HG03095 (cell line): Measurements from ENCODE around the gene HIBADH.
"Not testable (repeated sequence)": the region's sequence is repeated elsewhere in the genome, so short reads cannot be mapped to it uniquely, and the experiment has no call there.

Experiments
- ATAC-seq: cut with Tn5 transposase; IDR thresholded peaks from one replicate; pipeline ENCODE4 v1.9.1; 2021; ENCODE audit warnings: moderate library complexity; ENCODE audit not compliant: unreplicated experiment

Gene HIBADH

DNA sequence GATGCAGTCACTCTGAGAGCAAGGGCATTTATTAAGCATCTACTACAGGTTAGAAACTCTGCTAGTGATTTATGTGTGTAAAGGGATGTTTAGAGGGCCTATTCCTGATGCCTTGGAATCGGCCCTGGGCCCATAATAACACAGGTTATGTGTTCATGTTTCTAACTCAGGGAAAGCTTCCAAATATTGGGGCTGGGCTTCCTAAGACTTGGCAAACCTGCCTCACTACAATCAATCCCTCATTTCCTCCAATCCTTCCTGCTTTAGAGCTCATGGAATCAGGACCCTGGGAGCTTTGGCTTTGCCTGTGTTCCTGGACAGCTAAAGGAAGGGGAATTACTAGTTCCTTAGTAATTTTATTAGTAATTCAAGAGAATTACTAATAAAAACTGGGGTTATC lies 148.8 kb downstream of the HIBADH start:
- no peak for ATAC-seq

DNA sequence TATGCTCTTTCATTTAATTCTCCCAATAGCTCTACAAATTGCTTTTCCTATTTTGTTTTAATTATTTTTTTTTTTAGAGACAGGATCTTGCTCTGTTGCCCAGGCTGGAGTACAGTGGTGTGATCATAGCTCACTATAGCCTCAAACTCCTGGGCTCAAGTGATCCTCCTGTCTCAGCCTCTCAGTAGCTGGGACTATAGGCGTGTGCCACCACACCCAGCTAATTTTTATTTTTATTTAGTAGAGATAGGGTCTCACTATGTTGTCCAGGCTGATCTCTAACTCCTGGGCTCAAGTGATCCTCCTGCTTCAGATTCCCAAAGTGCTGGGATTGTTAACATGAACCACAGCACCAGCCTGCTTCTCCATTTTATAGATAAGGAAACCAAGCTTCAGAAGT lies 151.3 kb downstream of the HIBADH start:
- not testable (repeated sequence) for ATAC-seq

DNA sequence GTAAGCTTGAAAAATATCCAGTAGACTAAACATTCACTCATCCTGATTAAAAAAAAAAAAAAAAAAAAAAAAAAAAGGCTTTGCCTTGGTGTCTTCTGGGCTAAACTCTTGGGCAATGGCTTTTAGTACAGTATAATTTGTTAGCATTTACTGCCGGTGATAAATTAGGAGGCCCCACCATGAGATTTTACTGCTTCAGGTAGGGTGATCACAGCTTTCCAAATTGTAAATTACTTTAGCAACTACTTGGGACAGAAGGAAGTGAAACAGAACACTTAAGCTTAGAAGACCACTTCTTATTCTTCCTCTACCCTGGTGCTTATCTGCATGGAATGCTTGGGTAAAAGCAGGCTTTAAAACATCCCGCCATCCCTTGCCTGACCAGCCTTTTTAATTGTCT lies 152.1 kb downstream of the HIBADH start:
- no peak for ATAC-seq

DNA sequence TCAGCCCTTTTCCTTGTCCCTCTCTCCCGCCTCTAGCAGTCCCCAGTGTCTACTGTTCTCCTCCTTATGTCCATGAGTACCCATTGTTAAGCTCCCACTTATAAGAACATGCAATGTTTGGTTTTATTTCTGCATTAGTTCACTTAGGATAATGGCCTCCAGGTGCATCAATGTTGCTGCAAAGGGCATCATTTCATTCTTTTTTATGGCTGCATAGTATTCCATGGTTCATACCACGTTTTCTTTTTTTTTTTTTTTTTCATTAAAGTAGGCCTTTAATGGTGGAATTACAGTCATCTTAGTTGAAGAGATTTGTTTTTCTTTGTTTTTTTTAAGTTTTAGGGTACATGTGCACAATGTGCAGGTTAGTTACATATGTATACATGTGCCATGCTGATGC lies 160.8 kb downstream of the HIBADH start:
- not testable (repeated sequence) for ATAC-seq

DNA sequence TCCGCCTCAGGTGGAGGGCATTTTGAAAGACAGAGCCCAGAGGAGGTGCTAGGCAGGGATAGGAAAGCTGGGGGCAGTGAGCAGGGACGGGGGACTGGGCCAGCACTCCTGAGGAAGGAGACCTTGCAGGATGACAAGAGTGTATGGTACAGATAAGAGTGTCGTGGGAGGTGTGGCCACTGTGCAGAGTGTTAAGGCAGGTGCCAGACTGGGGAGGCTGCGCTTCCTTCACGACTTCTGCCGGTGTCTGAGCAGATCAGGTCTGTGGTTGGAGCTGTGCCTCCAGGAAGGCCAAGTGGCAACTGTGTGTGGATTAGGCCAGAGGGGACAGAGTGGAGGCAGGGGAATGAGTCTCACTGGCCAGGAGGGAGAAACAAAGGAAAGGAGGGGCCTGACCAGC lies 161.7 kb downstream of the HIBADH start:
- no peak for ATAC-seq

DNA sequence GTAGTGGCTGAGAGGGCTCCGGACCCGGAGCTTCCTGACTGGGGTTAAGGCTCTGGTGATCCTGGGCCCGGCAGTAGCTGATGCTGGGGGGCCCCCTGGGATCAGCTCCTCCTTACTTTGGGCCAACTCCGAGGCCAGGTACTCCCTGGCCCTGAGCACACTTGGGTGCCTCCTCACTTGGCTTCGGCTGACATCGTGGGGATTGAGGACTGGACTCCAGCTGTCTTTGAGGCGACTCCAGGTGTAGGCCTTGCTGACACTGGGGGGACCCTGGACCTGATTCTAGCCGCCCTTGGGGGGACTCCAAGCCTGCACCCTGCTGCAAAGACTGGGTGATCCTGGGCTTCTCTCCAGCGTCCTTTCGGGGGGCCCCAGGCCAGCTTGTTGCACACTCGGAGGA lies 170.5 kb downstream of the HIBADH start:
- ATAC-seq = no peak

DNA sequence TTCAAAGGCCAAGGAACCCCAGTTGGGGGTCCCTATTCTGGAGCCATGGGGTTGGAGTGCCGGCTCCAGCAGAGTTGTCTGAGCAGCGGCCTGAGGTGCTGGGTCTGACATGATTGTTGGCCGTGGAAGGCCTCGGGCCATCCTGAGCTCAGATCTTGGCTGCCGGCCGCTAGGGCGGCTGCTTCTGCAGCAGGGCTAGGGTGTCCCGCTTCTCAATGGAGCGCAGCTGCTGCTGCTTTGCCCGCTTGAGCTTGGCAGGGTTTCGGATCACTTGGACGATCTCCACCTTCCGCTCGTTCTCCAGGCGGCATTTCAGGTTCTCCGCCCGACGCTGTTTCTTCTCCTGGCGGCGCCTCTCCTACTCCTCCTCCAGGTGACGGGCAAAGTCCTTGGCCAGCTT lies 171.1 kb downstream of the HIBADH start:
- ATAC-seq = no peak

DNA sequence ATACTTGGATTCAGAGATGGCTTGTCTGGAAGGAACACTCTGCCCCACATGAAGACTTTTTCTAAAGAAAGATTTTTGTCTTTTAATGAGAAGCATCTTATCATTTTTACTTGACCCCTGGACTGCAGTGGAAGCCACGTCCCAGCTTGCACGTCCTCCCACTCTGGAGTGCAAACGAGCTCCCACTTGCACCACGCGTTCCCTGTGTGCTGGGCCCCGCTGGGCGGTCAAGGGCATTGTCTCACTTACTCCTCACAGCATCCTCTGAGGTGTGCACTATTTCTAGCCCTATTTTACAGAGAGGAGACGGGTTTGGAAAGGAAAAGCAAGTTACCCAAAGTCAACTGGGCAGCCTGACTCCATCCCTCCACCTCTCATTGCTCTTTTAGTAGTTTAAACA lies 175.2 kb downstream of the HIBADH start:
- no peak for ATAC-seq

DNA sequence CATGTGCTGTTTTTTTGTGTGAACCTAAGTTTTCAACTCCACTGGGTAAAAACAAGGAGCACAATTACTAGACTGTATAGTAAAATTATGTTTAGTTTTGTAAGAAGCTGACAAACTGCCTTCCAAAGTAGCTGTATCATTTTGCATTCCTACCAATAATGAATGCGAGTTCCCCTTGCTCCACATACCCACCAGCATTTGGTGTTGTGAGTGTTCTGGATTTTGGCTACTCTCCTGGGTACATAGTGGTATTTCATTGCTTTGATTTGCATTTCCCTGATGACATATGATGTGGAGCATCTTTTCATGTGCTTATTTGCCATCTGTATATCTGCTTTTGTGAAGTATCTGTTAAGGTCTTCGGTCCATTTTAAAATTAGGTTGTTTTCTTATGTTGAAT lies 178.2 kb downstream of the HIBADH start:
- ATAC-seq = no peak

DNA sequence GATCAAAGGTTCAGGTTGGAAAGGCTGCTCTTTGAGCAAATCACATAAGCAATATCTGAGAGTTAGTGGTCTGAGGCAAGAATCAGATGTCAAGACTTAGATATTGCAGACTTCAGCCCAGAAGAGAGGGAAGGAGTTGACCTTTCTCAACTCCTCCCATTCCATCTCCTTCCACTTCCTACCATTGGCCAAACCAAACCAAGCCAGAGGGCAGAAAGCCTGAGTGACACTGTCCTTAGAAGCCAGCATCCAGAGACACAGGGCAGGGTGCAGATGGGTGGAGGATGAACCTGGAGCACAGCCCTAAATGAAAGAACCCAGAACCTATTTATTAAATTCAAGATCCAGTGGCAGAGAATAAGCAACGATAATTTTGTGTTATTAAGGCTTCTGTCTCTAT lies 180.5 kb downstream of the HIBADH start:
- no peak for ATAC-seq

DNA sequence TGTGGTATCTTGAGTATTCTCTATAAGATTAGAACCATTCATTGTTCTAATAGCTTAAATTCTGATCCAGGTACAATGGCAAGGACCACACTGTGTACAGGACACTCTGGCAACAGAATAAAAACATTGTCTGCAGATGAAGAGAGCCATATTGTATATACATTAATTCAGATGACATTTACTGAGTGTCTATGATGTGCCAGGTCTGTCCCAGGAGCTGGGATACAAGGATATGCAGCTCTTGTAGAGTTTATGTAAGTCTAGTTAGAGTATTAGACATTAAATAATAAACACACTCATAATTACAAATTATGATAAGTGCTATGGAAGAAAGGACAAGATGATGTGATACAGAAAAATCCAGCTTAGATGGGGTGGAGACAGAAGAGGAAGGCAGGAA lies 184.1 kb downstream of the HIBADH start:
- no peak for ATAC-seq

DNA sequence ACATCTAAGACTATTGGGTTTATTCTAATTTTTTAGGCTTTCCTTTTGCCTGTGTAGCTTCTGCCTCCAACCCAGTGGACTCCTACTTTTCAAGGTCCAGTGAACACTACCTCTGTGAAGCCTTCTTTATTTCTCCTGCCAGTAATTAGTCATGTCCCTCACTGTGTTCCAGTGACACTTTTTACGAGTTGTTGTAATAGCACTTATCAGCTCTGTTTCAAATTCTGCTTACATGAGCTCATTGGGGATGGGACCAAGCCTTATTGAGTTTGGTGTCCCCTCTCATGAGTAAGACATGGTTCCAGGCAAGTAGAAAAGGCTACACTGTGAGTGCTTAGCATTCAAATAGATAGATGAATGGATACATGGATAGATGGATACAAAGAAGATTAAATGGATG lies 184.6 kb downstream of the HIBADH start:
- no peak for ATAC-seq

DNA sequence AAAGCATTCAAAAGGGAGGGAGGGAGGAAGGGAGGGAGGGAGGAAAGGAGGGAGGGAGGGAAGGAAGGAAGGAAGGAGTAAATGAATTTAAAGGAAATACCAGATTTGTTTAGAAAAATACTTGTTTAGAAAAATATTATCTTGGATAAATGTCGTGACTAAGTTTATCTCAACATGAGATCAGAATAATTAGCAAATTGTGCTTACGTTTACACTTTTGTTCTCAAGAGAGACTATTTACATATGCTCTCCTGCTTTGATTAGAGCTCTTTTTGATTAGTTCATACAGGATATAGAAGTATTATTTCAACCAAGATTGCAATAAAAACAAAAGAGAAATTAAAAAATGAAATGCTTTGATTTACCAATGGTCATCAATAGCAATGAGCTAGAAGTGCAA lies 186.2 kb downstream of the HIBADH start:
- no peak for ATAC-seq
